SK-N-SH (cell line): ENCODE data around the gene WASF2. TPM values are rescaled to one million over a fixed set of nuclear protein-coding genes. Genes with fewer than 3 reads are reported as not detected.

Experiments used
- CTCF ChIA-PET: fragments of 300-600, 350-600 bp; formaldehyde crosslinking; extraction: SDS; loops from one replicate; lab custom pipeline; 2021; lab: Yijun Ruan, JAX
- POLR2A ChIA-PET: fragments of 350-600 bp; sonication (Branson Sonifier 250); formaldehyde crosslinking; extraction: SDS; loops from one replicate; lab custom pipeline; 2020; ENCODE audit warnings: antibody characterized with exemption, inconsistent platforms; lab: Yijun Ruan, JAX
- DNase-seq: peaks from one replicate; pipeline ENCODE4 v3.0.0; 2012
- H2AFZ ChIP-seq: fragments of 200-600 bp; sonication (generic); 2 replicates; pipeline ENCODE4 v1.8.1; 2016; ENCODE audit warnings: antibody characterized with exemption, mild to moderate bottlenecking, low read depth
- H3F3A ChIP-seq: fragments of 200-600 bp; sonication (generic); replicated peaks from 2 replicates; pipeline ENCODE3; 2016; ENCODE audit warnings: antibody characterized with exemption, mild to moderate bottlenecking; ENCODE audit not compliant: insufficient read depth
- H3K27ac ChIP-seq, 2 experiments: fragments of 200-500 bp in 1 of 2; fragments of 200-600 bp in 1 of 2; sonication (Bioruptor generic) in 1 of 2; sonication (generic), shearing (Covaris generic) in 1 of 2; 2 replicates each; pipeline versions ENCODE4 v1.5.1 to v1.6.1; 2014 to 2016; ENCODE audit warnings: low read depth in 2 of 2, inconsistent platforms in 1 of 2, low read length in 1 of 2, mild to moderate bottlenecking in 1 of 2, mixed read lengths in 1 of 2
- H3K27me3 ChIP-seq: fragments of 200-600 bp; sonication (generic), shearing (Covaris generic); 2 replicates; pipeline ENCODE4 v1.6.1; 2016; ENCODE audit warnings: mixed run types; ENCODE audit not compliant: insufficient read depth
- H3K36me3 ChIP-seq, 2 experiments: fragments of 200-500 bp in 1 of 2; fragments of 200-600 bp in 1 of 2; sonication (Bioruptor generic) in 1 of 2; sonication (generic) in 1 of 2; replicated peaks in 1 of 2; 2 replicates each; pipeline versions ENCODE3 to v1.5.1; 2014 to 2016; ENCODE audit warnings: low read length in 1 of 2, mild to moderate bottlenecking in 1 of 2; ENCODE audit not compliant: insufficient read depth in 2 of 2, control insufficient read depth in 1 of 2
- H3K4me1 ChIP-seq, 2 experiments: fragments of 200-500 bp in 1 of 2; fragments of 200-600 bp in 1 of 2; sonication (Bioruptor generic) in 1 of 2; sonication (generic), shearing (Covaris generic) in 1 of 2; 2 replicates each; pipeline versions ENCODE4 v1.5.1 to v1.6.1; 2014 to 2016; ENCODE audit warnings: low read depth in 1 of 2, low read length in 1 of 2, mixed run types in 1 of 2; ENCODE audit not compliant: insufficient read depth in 2 of 2, control insufficient read depth in 1 of 2
- H3K4me2 ChIP-seq: fragments of 200-600 bp; sonication (generic), shearing (Covaris generic); 2 replicates; pipeline ENCODE4 v1.6.1; 2017; ENCODE audit warnings: mixed run types
- H3K4me3 ChIP-seq, 2 experiments: fragments of 200-500 bp in 1 of 2; fragments of 200-600 bp in 1 of 2; sonication (Bioruptor generic) in 1 of 2; sonication (generic), shearing (Covaris generic) in 1 of 2; 2 replicates each; pipeline versions ENCODE4 v1.5.1 to v1.8.1; 2014 to 2016; ENCODE audit warnings: low read depth in 2 of 2, inconsistent platforms in 1 of 2, low read length in 1 of 2, mild to moderate bottlenecking in 1 of 2, mixed read lengths in 1 of 2, moderate library complexity in 1 of 2
- H3K79me2 ChIP-seq: fragments of 200-600 bp; sonication (generic); 2 replicates; pipeline ENCODE4 v1.8.1; 2017; ENCODE audit warnings: mild to moderate bottlenecking; ENCODE audit not compliant: insufficient read depth
- H3K9ac ChIP-seq: fragments of 200-600 bp; sonication (generic); 2 replicates; pipeline ENCODE4 v1.6.1; 2017; ENCODE audit warnings: mixed run types
- H3K9me2 ChIP-seq: fragments of 200-600 bp; sonication (generic); 2 replicates; pipeline ENCODE4 v1.6.1; 2017; ENCODE audit warnings: mixed run types
- H3K9me3 ChIP-seq: fragments of 200-600 bp; sonication (generic); 2 replicates; pipeline ENCODE4 v1.6.1; 2017; ENCODE audit warnings: mixed run types, mild to moderate bottlenecking, moderate library complexity
- H4K20me1 ChIP-seq: fragments of 200-600 bp; sonication (generic); 2 replicates; pipeline ENCODE4 v1.6.1; 2017; ENCODE audit warnings: mild to moderate bottlenecking, mixed run types; ENCODE audit not compliant: insufficient read depth
- CTCF ChIP-seq: fragments of 200-600 bp; sonication (generic); IDR thresholded peaks from 2 replicates; pipeline ENCODE4 v1.6.1; 2017; ENCODE audit warnings: antibody characterized with exemption, mild to moderate bottlenecking, moderate library complexity
- ELF1 ChIP-seq: IDR thresholded peaks from 2 replicates; pipeline ENCODE4 v1.4.0; 2012
- EP300 ChIP-seq, 2 experiments: IDR thresholded peaks; 2 replicates each; pipeline versions ENCODE4 v1.4.0 to v1.6.1; 2012; ENCODE audit warnings: borderline replicate concordance in 1 of 2, low read depth in 1 of 2, low read length in 1 of 2
- EZH2phosphoT487 ChIP-seq: fragments of 200-600 bp; sonication (generic); IDR thresholded peaks from 2 replicates; pipeline ENCODE4 v1.6.1; 2017; ENCODE audit warnings: low read depth, mixed run types, mild to moderate bottlenecking, antibody characterized with exemption, moderate library complexity, borderline replicate concordance
- FOSL2 ChIP-seq: IDR thresholded peaks from 2 replicates; pipeline ENCODE4 v1.4.0; 2012; ENCODE audit warnings: low read depth, mild to moderate bottlenecking, moderate library complexity, borderline replicate concordance
- JUND ChIP-seq: IDR thresholded peaks from 2 replicates; pipeline ENCODE4 v1.4.0; 2012
- MEF2A ChIP-seq: IDR thresholded peaks from 2 replicates; pipeline ENCODE4 v1.4.0; 2012; ENCODE audit warnings: low read depth, borderline replicate concordance
- POLR2AphosphoS5 ChIP-seq: IDR thresholded peaks from 2 replicates; pipeline ENCODE4 v1.6.1; 2012; ENCODE audit warnings: low read depth, low read length
- RAD21 ChIP-seq: IDR thresholded peaks from 2 replicates; pipeline ENCODE4 v1.6.1; 2012; ENCODE audit warnings: mild to moderate bottlenecking, low read length
- REST ChIP-seq: IDR thresholded peaks from 2 replicates; pipeline ENCODE4 v1.6.1; 2012; ENCODE audit warnings: mild to moderate bottlenecking, low read depth, low read length, moderate library complexity
- WGBS: methylation state at CpG from one replicate; pipeline ENCODE4 v1.1.6; 2017; ENCODE audit warnings: low lambda C conversion rate; 5-methylcytosine and 5-hydroxymethylcytosine counted together
- polyA plus RNA-seq, 3 experiments: library from polyadenylated mRNA; depleted of rRNA; stranded (reverse); fragments of >200 nt; gene quantifications; 2 replicates each; pipeline ENCODE4 v1.2.3, GENCODE V29; 2012

The WASF2 gene
- polyA plus RNA-seq, 1 of the 3 experiments (the other 2 are of a cell fraction), result 27.1 TPM

- TF ChIP-seq REST (no peak), POLR2AphosphoS5 (no peak), JUND (no peak), FOSL2 (no peak), MEF2A (no peak), EZH2phosphoT487 (no peak), ELF1 (no peak), EP300 (IDR thresholded peaks at IDR 0.05; ENCODE audit: borderline replicate concordance in 1 of 2, low read depth in 1 of 2, low read length in 1 of 2) (no peak)
Measured at GRCh38 chr1:27431601-27431940, 58.4 kb downstream of the WASF2 start (continued).

- ChIA-PET POLR2A (no interaction called here), CTCF (interaction anchor here (1.0 to 3.3 kb wide), 3 partner anchors 25 to 174 kb away, joined by 3 to 19 read pairs (median 3); no protein-coding TSS in a partner anchor)
- H3K4me1 ChIP-seq, result peaks cover 1 to 15% of the 10 kb centered on the region in 2 experiments; a peak in 3 of 4 replicates
- no peaks in the 10 kb centered on the region for H3K27me3 ChIP-seq
- peaks cover 11 to 12% of the 10 kb centered on the region in 2 experiments for H3K36me3 ChIP-seq
- peaks cover 3% of the 10 kb centered on the region for H3F3A ChIP-seq
- H2AFZ ChIP-seq, result no peak overlapping the region
- DNase-seq, result no peak
- H3K27ac ChIP-seq, result no peak overlapping the region
- H3K9ac ChIP-seq, result no peak overlapping the region
- H4K20me1 ChIP-seq, result peaks cover 46% of the 10 kb centered on the region
- no peak overlapping the region for H3K4me3 ChIP-seq
- TF ChIP-seq CTCF (no peak), RAD21 (0 out of 2 replicates have a peak, but pooled peaks have one; percentile 13)
- no peaks in the 10 kb centered on the region for H3K9me3 ChIP-seq
- no peak overlapping the region for H3K4me2 ChIP-seq
- H3K79me2 ChIP-seq, result peaks cover 80% of the 10 kb centered on the region
- WGBS, result 100% methylated on average over 1 of the region's 1 CpG
- H3K9me2 ChIP-seq, result no peaks in the 10 kb centered on the region
Measured at GRCh38 chr1:27430903-27431600, 58.9 kb downstream of the WASF2 start.
